Activated CD8-positive, alpha-beta T cell treated with anti-CD3 and anti-CD28 coated beads for 36 hours (primary cell): ENCODE results near the gene COL3A1. TPM values are rescaled to one million over a fixed set of nuclear protein-coding genes. Genes with fewer than 3 reads are reported as not detected.

Source experiments
- ATAC-seq: fragments of 200-7000 bp; cut with Tn5 transposase; one replicate; pipeline ENCODE4 v1.10.0; 2021; ENCODE audit warnings: mild to moderate bottlenecking, moderate library complexity
- CTCF ChIA-PET: fragments of 350-600 bp; sonication (Branson Sonifier 250); formaldehyde crosslinking; loops from one replicate; lab custom pipeline; 2021; ENCODE audit warnings: antibody characterized with exemption; lab: Charles Lee
- POLR2A ChIA-PET: fragments of 350-600 bp; sonication (Branson Sonifier 250); formaldehyde crosslinking; loops from one replicate; lab custom pipeline; 2021; ENCODE audit warnings: antibody characterized with exemption; lab: Charles Lee
- DNase-seq: peaks from one replicate; pipeline ENCODE4 v3.0.0-alpha.2; 2020
- H3K27ac Mint-ChIP-seq: one replicate; pipeline ENCODE4 v1.8.0; 2021; ENCODE audit warnings: mild to moderate bottlenecking, mixed read lengths
- H3K27me3 Mint-ChIP-seq: one replicate; pipeline ENCODE4 v1.8.0; 2021; ENCODE audit warnings: mixed read lengths
- H3K36me3 Mint-ChIP-seq: one replicate; pipeline ENCODE4 v1.8.0; 2021; ENCODE audit warnings: low read depth, mixed read lengths
- H3K4me1 Mint-ChIP-seq: one replicate; pipeline ENCODE4 v1.8.0; 2021; ENCODE audit warnings: low read depth, mixed read lengths
- H3K4me3 Mint-ChIP-seq: one replicate; pipeline ENCODE4 v1.8.0; 2021; ENCODE audit warnings: mild to moderate bottlenecking, moderate library complexity, mixed read lengths
- H3K9me3 Mint-ChIP-seq: one replicate; pipeline ENCODE4 v1.8.0; 2021; ENCODE audit warnings: mixed read lengths
- intact Hi-C: fragments of 100-400 bp; cut with micrococcal nuclease; formaldehyde crosslinking; loops from one replicate; pipeline ENCODE4 v1.10.0; 2022
- total RNA-seq, 2 experiments: library from RNA; stranded (reverse); gene quantifications; one replicate each; pipeline ENCODE4 v1.2.3, GENCODE V29; 2021
- TF ChIP-seq, protein P1 (sequence below): fragments of 200-600 bp; IDR thresholded peaks from one replicate; pipeline ENCODE4 v1.8.0; 2022; ENCODE audit warnings: antibody characterized with exemption, mild to moderate bottlenecking

The COL3A1 gene
- total RNA-seq, 2 experiments from 2014 or later: not detected

DNA sequence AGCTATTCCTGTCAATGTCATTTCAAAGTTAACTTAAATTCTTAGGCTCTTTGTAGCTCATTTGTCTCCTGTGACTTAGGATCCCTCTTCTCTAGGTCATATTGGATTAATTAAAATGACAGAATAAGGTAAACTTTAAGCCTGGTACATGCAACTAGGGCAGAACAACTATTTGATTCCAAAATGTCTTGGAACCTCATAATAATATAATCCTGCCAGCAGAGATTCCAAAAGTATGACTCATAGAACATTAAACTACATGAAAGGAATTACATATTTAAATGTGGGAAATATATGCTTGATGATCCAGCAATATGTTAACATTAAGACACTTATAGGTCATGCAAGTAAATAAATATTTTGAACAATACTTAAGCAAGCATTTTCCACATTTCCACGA lies 63.3 kb downstream of the COL3A1 start:
- TF ChIP-seq, protein P1, sequence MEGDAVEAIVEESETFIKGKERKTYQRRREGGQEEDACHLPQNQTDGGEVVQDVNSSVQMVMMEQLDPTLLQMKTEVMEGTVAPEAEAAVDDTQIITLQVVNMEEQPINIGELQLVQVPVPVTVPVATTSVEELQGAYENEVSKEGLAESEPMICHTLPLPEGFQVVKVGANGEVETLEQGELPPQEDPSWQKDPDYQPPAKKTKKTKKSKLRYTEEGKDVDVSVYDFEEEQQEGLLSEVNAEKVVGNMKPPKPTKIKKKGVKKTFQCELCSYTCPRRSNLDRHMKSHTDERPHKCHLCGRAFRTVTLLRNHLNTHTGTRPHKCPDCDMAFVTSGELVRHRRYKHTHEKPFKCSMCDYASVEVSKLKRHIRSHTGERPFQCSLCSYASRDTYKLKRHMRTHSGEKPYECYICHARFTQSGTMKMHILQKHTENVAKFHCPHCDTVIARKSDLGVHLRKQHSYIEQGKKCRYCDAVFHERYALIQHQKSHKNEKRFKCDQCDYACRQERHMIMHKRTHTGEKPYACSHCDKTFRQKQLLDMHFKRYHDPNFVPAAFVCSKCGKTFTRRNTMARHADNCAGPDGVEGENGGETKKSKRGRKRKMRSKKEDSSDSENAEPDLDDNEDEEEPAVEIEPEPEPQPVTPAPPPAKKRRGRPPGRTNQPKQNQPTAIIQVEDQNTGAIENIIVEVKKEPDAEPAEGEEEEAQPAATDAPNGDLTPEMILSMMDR: no peak

DNA sequence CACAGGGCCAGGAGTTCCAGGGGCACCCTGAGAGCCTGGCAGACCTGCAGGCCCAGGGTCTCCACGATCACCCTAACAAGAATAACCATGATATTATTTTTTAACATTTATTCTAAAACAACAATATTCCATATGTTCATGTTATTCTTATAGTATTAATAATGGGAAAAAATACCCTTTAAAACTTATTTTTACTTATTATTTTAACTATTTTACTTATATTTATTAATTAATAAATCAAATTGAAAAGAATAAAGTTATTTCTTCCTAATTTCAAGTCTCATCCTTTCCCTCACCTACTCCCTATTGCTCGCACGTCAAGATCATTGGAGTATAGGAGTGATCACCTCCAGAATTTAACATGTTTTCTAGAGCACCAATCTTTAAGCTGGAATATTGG lies 71.7 kb downstream of the COL3A1 start:
- no peak overlapping the region for H3K4me3 Mint-ChIP-seq
- TF ChIP-seq, protein P1: no peak
- H3K4me1 Mint-ChIP-seq: no peaks in the 10 kb centered on the region
- no peaks in the 10 kb centered on the region for H3K27me3 Mint-ChIP-seq
- ATAC-seq: no peak
- intact Hi-C loops: no loop called here
- H3K27ac Mint-ChIP-seq: no peak overlapping the region
- DNase-seq: no peak
- CTCF ChIA-PET: no interaction called here
- POLR2A ChIA-PET: interaction anchor here (0.7 kb wide), 1 partner anchor 1607 kb away, joined by 3 read pairs; no protein-coding TSS in a partner anchor
- H3K36me3 Mint-ChIP-seq: no peaks in the 10 kb centered on the region
- no peaks in the 10 kb centered on the region for H3K9me3 Mint-ChIP-seq

More for the DNA sequence above, 63.3 kb downstream of the COL3A1 start:
- no peaks in the 10 kb centered on the region for H3K36me3 Mint-ChIP-seq
- ChIA-PET CTCF (no interaction called here), POLR2A (no interaction called here)
- H3K9me3 Mint-ChIP-seq: no peaks in the 10 kb centered on the region
- no peak overlapping the region for H3K4me3 Mint-ChIP-seq
- intact Hi-C loops: no loop called here
- H3K27me3 Mint-ChIP-seq: no peaks in the 10 kb centered on the region
- H3K4me1 Mint-ChIP-seq: peaks cover 7% of the 10 kb centered on the region
- ATAC-seq (no peak), DNase-seq (no peak)
- no peak overlapping the region for H3K27ac Mint-ChIP-seq

DNA sequence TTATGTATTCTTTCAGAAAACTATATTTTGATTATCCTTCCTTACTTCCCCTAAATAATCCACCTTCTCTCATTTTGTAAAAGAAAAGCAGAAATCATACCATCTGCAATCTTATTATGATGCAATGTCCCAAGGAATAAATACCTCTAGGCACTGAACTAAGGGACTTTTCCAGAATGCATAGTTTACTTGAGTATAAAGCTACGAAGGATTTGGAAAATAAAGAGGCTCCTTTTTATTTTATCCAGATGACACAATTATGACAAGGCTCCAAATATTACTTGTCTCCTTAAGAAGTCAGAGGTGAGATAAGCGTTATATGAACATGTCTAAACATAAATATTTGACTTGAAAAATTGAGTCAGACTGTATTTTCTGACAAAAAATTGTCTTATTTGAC lies 72.1 kb downstream of the COL3A1 start:
- H3K4me1 Mint-ChIP-seq: no peaks in the 10 kb centered on the region
- ChIA-PET CTCF (no interaction called here), POLR2A (no interaction called here)
- ATAC-seq (no peak), DNase-seq (no peak)
- no peaks in the 10 kb centered on the region for H3K36me3 Mint-ChIP-seq
- intact Hi-C loops: no loop called here
- no peaks in the 10 kb centered on the region for H3K27me3 Mint-ChIP-seq
- H3K27ac Mint-ChIP-seq: no peak overlapping the region
- no peaks in the 10 kb centered on the region for H3K9me3 Mint-ChIP-seq
- H3K4me3 Mint-ChIP-seq: no peak overlapping the region
- TF ChIP-seq, protein P1: no peak

DNA sequence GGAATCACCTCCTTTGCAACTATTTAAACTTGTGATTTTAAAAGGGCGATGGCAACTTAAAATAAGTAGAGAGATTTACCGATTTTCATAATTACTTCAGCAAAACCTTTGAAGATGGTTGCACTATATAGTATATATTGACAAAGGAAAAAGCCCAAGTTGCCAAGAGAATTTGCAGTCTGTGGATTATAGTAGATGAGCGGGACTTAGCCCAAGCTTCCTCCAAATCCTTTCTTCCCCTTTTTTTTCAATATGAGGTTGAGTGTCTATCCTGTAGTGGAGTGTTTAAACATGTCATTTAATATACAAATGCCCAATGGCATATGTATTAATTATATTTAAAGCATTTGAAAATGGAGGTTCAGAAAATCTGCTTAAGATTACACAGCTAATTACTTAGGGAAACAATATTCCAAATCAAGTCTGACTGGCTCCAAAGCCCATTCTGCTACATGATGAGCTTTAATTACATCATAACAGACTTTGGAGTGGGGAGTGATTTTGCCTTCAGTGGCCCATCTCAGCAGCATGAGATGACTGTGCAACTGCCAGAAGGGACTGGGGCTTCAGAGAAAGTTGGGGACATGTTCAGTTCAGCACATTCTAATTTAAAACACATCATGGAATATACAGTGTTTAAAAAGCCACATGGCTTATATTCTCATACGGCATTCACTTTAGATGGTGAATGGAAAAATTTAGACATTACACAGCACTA lies 73.2 kb downstream of the COL3A1 start:
- Mint-ChIP-seq H3K27me3 (no peaks in the 10 kb centered on the region), H3K4me3 (no peak overlapping the region), H3K36me3 (no peaks in the 10 kb centered on the region), H3K9me3 (no peaks in the 10 kb centered on the region), H3K27ac (no peak overlapping the region), H3K4me1 (no peaks in the 10 kb centered on the region)
- intact Hi-C loops: no loop called here
- POLR2A ChIA-PET: no interaction called here
- DNase-seq: no peak
- no peak for ATAC-seq
- TF ChIP-seq, protein P1: no peak
- CTCF ChIA-PET: no interaction called here

DNA sequence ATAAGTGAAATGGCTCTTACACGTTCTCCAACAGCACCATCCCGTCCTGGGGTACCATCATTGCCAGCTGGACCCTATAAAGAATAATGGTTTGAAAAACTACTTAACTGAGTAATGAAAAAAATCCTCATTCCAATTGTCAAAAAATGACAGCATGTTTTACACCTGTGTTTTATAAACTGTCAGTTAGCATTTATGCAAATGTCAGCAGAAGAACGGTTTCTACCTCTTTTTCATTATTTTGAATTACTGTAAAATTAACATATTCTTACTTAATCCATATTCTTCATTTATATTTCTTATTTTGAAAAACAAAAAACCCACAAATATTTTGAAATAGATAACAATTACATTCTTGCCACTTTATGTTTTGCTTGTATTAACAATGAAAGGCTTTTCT lies 74.0 kb downstream of the COL3A1 start:
- Mint-ChIP-seq H3K4me3 (no peak overlapping the region), H3K27ac (no peak overlapping the region), H3K27me3 (no peaks in the 10 kb centered on the region), H3K36me3 (no peaks in the 10 kb centered on the region), H3K4me1 (no peaks in the 10 kb centered on the region), H3K9me3 (no peaks in the 10 kb centered on the region)
- intact Hi-C loops: no loop called here
- TF ChIP-seq, protein P1: no peak
- DNase-seq: no peak
- no peak for ATAC-seq
- ChIA-PET CTCF (no interaction called here), POLR2A (no interaction called here)
